B cell (primary cell): ENCODE data around the gene NPAS3. TPM values are rescaled to one million over a fixed set of nuclear protein-coding genes. Genes with fewer than 3 reads are reported as not detected.

ENCODE experiments used
- ATAC-seq: fragments of 200-7000 bp; cut with Tn5 transposase; one replicate; pipeline ENCODE4 v1.10.0; 2021; ENCODE audit warnings: low read depth, mild to moderate bottlenecking, moderate number of reproducible peaks, moderate library complexity
- CTCF ChIA-PET: fragments of 350-600 bp; sonication (Branson Sonifier 250); formaldehyde crosslinking; loops from one replicate; lab custom pipeline; 2021; ENCODE audit warnings: antibody characterized with exemption, inconsistent platforms; lab: Charles Lee
- POLR2A ChIA-PET: fragments of 350-600 bp; sonication (Branson Sonifier 250); formaldehyde crosslinking; loops from one replicate; lab custom pipeline; 2021; ENCODE audit warnings: antibody characterized with exemption; lab: Charles Lee
- DNase-seq: peaks from one replicate; pipeline ENCODE4 v3.0.0; 2013
- H2AFZ ChIP-seq: 2 replicates; pipeline ENCODE4 v1.6.1; 2012; ENCODE audit warnings: mild to moderate bottlenecking, low read depth, low read length; ENCODE audit not compliant: insufficient read depth, poor library complexity, severe bottlenecking
- H3K27ac ChIP-seq, 2 donors: 1 replicate in 1 of 2; 2 replicates in 1 of 2; pipeline ENCODE4 v1.5.1; 2012 to 2013; ENCODE audit warnings: low read length in 2 of 2, mild to moderate bottlenecking in 2 of 2, moderate library complexity in 1 of 2
- H3K27me3 ChIP-seq, 4 experiments: fragments of 200-600 bp in 1 of 4; sonication (generic) in 1 of 4; replicated peaks in 1 of 4; 1 replicate in 2 of 4; 2 replicates in 2 of 4; pipeline versions ENCODE4 v1.6.1 to v1.7.0; 2013 to 2016; ENCODE audit warnings: low read length in 3 of 4, mild to moderate bottlenecking in 2 of 4, mixed read lengths in 1 of 4, moderate library complexity in 1 of 4; ENCODE audit not compliant: insufficient read depth in 4 of 4, control insufficient read depth in 3 of 4; ENCODE audit errors: control extremely low read depth in 1 of 4
- H3K36me3 ChIP-seq, 2 experiments: replicated peaks in 1 of 2; 1 replicate in 1 of 2; 2 replicates in 1 of 2; pipeline versions ENCODE4 v1.6.1 to v1.7.1; 2013; ENCODE audit warnings: low read length in 1 of 2; ENCODE audit not compliant: insufficient read depth in 2 of 2, control insufficient read depth in 1 of 2; ENCODE audit errors: control extremely low read depth in 1 of 2, extremely low read depth in 1 of 2
- H3K4me1 ChIP-seq, 2 donors: fragments of 200-600 bp in 1 of 2; sonication (generic) in 1 of 2; 1 replicate in 1 of 2; 2 replicates in 1 of 2; pipeline versions ENCODE4 v1.5.1 to v1.6.1; 2013 to 2017; ENCODE audit warnings: low read length in 2 of 2; ENCODE audit not compliant: control insufficient read depth in 2 of 2, insufficient read depth in 2 of 2
- H3K4me2 ChIP-seq: replicated peaks from 2 replicates; pipeline ENCODE3; 2012; ENCODE audit warnings: mild to moderate bottlenecking, low read depth, low read length; ENCODE audit not compliant: poor library complexity, severe bottlenecking
- H3K4me3 ChIP-seq, 5 experiments: fragments of 200-600 bp in 1 of 5; sonication (generic) in 1 of 5; 1 replicate in 3 of 5; 2 replicates in 2 of 5; pipeline versions ENCODE4 v1.5.1 to v1.7.0; 2011 to 2016; ENCODE audit warnings: low read length in 4 of 5, mild to moderate bottlenecking in 4 of 5, low read depth in 2 of 5, control low read depth in 1 of 5, moderate library complexity in 1 of 5; ENCODE audit not compliant: insufficient read depth in 1 of 5; ENCODE audit errors: control extremely low read depth in 1 of 5, extremely low read depth in 1 of 5
- H3K79me2 ChIP-seq: fragments of 200-600 bp; sonication (generic); one replicate; pipeline ENCODE4 v1.6.0; 2016; ENCODE audit warnings: low read length; ENCODE audit not compliant: control insufficient read depth, insufficient read depth
- H3K9ac ChIP-seq: fragments of 200-600 bp; sonication (generic); 2 replicates; pipeline ENCODE4 v1.6.1; 2017; ENCODE audit warnings: mild to moderate bottlenecking, low read length, moderate library complexity
- H3K9me3 ChIP-seq, 3 donors: one replicate each; pipeline versions ENCODE4 v1.6.1 to v1.7.1; 2013; ENCODE audit warnings: low read length in 2 of 3; ENCODE audit not compliant: control insufficient read depth in 2 of 3, insufficient read depth in 1 of 3; ENCODE audit errors: control extremely low read depth in 1 of 3
- H4K20me1 ChIP-seq: 2 replicates; pipeline ENCODE4 v1.6.0; 2012; ENCODE audit warnings: mild to moderate bottlenecking, low read length; ENCODE audit not compliant: insufficient read depth, control insufficient read depth, poor library complexity, severe bottlenecking
- H3K27ac Mint-ChIP-seq: one replicate; pipeline ENCODE4 v1.8.0; 2021; ENCODE audit warnings: mixed read lengths
- H3K27me3 Mint-ChIP-seq: one replicate; pipeline ENCODE4 v1.8.0; 2021; ENCODE audit warnings: mixed read lengths
- H3K4me1 Mint-ChIP-seq: one replicate; pipeline ENCODE4 v1.8.0; 2021; ENCODE audit warnings: mixed read lengths
- H3K4me3 Mint-ChIP-seq: one replicate; pipeline ENCODE4 v1.8.0; 2021; ENCODE audit warnings: mixed read lengths
- H3K9me3 Mint-ChIP-seq: one replicate; pipeline ENCODE4 v1.8.0; 2022; ENCODE audit warnings: mixed read lengths; ENCODE audit not compliant: insufficient read depth
- CTCF ChIP-seq: fragments of 200-600 bp; IDR thresholded peaks from one replicate; pipeline ENCODE4 v1.8.0; 2022; ENCODE audit warnings: antibody characterized with exemption, mild to moderate bottlenecking
- EZH2 ChIP-seq: IDR thresholded peaks from 2 replicates; pipeline ENCODE4 v1.6.1; 2012; ENCODE audit warnings: borderline replicate concordance, low read depth, mild to moderate bottlenecking, moderate library complexity, low read length; ENCODE audit not compliant: insufficient read depth, poor library complexity, severe bottlenecking
- WGBS: methylation state at CpG from one replicate; pipeline ENCODE4 v1.1.5; 2013; ENCODE audit warnings: missing lambda C conversion rate; ENCODE audit not compliant: insufficient coverage; 5-methylcytosine and 5-hydroxymethylcytosine counted together
- intact Hi-C: fragments of 100-400 bp; cut with micrococcal nuclease; formaldehyde crosslinking; loops from one replicate; pipeline ENCODE4 v1.10.0; 2022
- polyA plus RNA-seq: library from polyadenylated mRNA; depleted of rRNA; stranded (reverse); fragments of >200 nt; gene quantifications from 2 replicates; pipeline ENCODE4 v1.2.3, GENCODE V29; 2012
- total RNA-seq, 2 donors: library from RNA; stranded (reverse); fragments of 120-200 nt in 1 of 2; gene quantifications; 1 replicate in 1 of 2; 2 replicates in 1 of 2; pipeline versions ENCODE4 v1.2.3 to v1.2.4, GENCODE V29; 2013 to 2022

The NPAS3 gene
- total and polyA plus RNA-seq, 2 donors (not counting 1 experiment from before 2014, with no cell fraction given) = not detected

- 81% methylated on average over 3 of the region's 6 CpGs for WGBS
- no peak overlapping the region for H3K27ac ChIP-seq
- no peaks in the 10 kb centered on the region for H3K4me1 ChIP-seq
- no peaks in the 10 kb centered on the region for H3K27me3 ChIP-seq
- H3K9ac ChIP-seq = no peak overlapping the region
- Mint-ChIP-seq H3K4me1 (no peaks in the 10 kb centered on the region), H3K27ac (no peak overlapping the region), H3K4me3 (no peak overlapping the region), H3K27me3 (no peaks in the 10 kb centered on the region), H3K9me3 (peaks cover 4% of the 10 kb centered on the region)
- H3K79me2 ChIP-seq = no peaks in the 10 kb centered on the region
- intact Hi-C loops = no loop called here
- ChIA-PET POLR2A (no interaction called here), CTCF (no interaction called here)
- ATAC-seq (no peak), DNase-seq (no peak)
- H4K20me1 ChIP-seq = no peaks in the 10 kb centered on the region
- H3K36me3 ChIP-seq = no peaks in the 10 kb centered on the region
- no peak overlapping the region for H3K4me3 ChIP-seq
- no peak for TF ChIP-seq CTCF
- TF ChIP-seq EZH2 = no peak
- no peak overlapping the region for H3K4me2 ChIP-seq
- H3K9me3 ChIP-seq = peaks cover 0 to 3% (median 0%) of the 10 kb centered on the region in 3 donors
- H2AFZ ChIP-seq = no peak overlapping the region
These were observed 554.6 kb downstream of the NPAS3 start for GRCh38 chr14:33493266-33493665.

GRCh38 chr14:33493990-33494389, 555.3 kb downstream of the NPAS3 start:
- Histone ChIP-seq H3K27me3 (no peaks in the 10 kb centered on the region), H3K9ac (no peak overlapping the region), H3K4me3 (no peak overlapping the region), H4K20me1 (no peaks in the 10 kb centered on the region), H2AFZ (no peak overlapping the region), H3K4me2 (no peak overlapping the region), H3K36me3 (no peaks in the 10 kb centered on the region), H3K27ac (no peak overlapping the region), H3K9me3 (peaks cover 0 to 3% (median 0%) of the 10 kb centered on the region in 3 donors), H3K4me1 (no peaks in the 10 kb centered on the region), H3K79me2 (no peaks in the 10 kb centered on the region)
- TF ChIP-seq CTCF = no peak
- no peak for TF ChIP-seq EZH2
- intact Hi-C loops = no loop called here
- Mint-ChIP-seq H3K27ac (no peak overlapping the region), H3K9me3 (peaks cover 4% of the 10 kb centered on the region), H3K4me3 (no peak overlapping the region), H3K4me1 (no peaks in the 10 kb centered on the region), H3K27me3 (no peaks in the 10 kb centered on the region)
- 93% methylated on average over 3 of the region's 5 CpGs for WGBS
- POLR2A ChIA-PET = no interaction called here
- DNase-seq (no peak), ATAC-seq (no peak)
- CTCF ChIA-PET = no interaction called here
